H1 (cell line): ENCODE data around the gene KIAA1755.

Experiments used
- CHD2 ChIP-seq: IDR thresholded peaks from 2 replicates; pipeline ENCODE4 v1.6.1; 2012; ENCODE audit warnings: low read length, improper control_type of control experiment
- CREB1 ChIP-seq: IDR thresholded peaks from 2 replicates; pipeline ENCODE4 v1.6.1; 2012; ENCODE audit warnings: inconsistent platforms
- EZH2 ChIP-seq: fragments of 200-600 bp; sonication (generic); IDR thresholded peaks from 2 replicates; pipeline ENCODE4 v1.7.1; 2012; ENCODE audit warnings: low read depth, mild to moderate bottlenecking, moderate library complexity, low read length, inconsistent platforms; ENCODE audit not compliant: severe bottlenecking
- GABPA ChIP-seq: IDR thresholded peaks from 2 replicates; pipeline ENCODE4 v1.6.1; 2011; ENCODE audit warnings: mild to moderate bottlenecking, low read length, moderate library complexity, borderline replicate concordance; ENCODE audit not compliant: insufficient read depth
- JUND ChIP-seq: IDR thresholded peaks from 2 replicates; pipeline ENCODE4 v1.6.1; 2011; ENCODE audit warnings: mild to moderate bottlenecking, improper control_type of control experiment, low read length
- POLR2A ChIP-seq, 2 experiments: IDR thresholded peaks; 1 replicate in 1 of 2; 2 replicates in 1 of 2; pipeline ENCODE4 v1.6.1; 2011; ENCODE audit warnings: low read depth in 2 of 2, low read length in 2 of 2, mild to moderate bottlenecking in 2 of 2; ENCODE audit errors: control extremely low read depth in 1 of 2
- POLR2AphosphoS5 ChIP-seq: IDR thresholded peaks from 2 replicates; pipeline ENCODE4 v1.6.1; 2011; ENCODE audit warnings: low read depth, low read length
- TBP ChIP-seq: IDR thresholded peaks from 2 replicates; pipeline ENCODE4 v1.6.1; 2011; ENCODE audit warnings: low read depth, low read length, improper control_type of control experiment
- TF ChIP-seq, protein P1 (sequence below), 3 experiments: IDR thresholded peaks; 1 replicate in 2 of 3; 2 replicates in 1 of 3; pipeline versions ENCODE4 v1.5.1 to v1.6.1; 2011; ENCODE audit warnings: low read length in 3 of 3, mild to moderate bottlenecking in 3 of 3, inconsistent platforms in 2 of 3, low read depth in 1 of 3, moderate library complexity in 1 of 3; ENCODE audit not compliant: insufficient read depth in 1 of 3; ENCODE audit errors: control extremely low read depth in 1 of 3
- TF ChIP-seq, protein P2 (sequence below): IDR thresholded peaks from 2 replicates; pipeline ENCODE4 v1.6.1; 2011; ENCODE audit warnings: low read depth, mild to moderate bottlenecking, low read length; ENCODE audit not compliant: insufficient read depth

DNA sequence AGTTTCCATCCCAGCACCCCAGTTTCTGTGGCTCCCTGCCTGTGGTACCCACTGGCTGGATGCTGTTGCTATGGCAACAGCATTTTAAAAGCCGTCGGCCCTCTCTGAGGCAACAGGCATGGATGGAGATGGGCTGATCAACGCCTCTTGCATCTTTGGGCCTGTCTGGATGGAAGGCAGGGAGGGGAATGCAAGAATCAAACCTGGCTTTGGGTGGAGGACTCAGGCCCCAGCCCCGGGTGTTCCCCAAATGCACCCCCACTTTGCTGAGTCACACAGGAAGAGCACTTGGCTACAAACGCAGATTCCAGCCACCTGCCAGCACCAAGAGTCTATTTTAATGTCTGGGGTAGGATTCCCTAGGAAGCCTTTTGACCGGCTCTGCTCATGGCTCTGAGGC lies 49.8 kb downstream of the KIAA1755 start:
- TF ChIP-seq POLR2AphosphoS5: no peak
- no peak for TF ChIP-seq CREB1
- no peak for TF ChIP-seq EZH2
- no peak for TF ChIP-seq JUND
- TF ChIP-seq, protein P1, sequence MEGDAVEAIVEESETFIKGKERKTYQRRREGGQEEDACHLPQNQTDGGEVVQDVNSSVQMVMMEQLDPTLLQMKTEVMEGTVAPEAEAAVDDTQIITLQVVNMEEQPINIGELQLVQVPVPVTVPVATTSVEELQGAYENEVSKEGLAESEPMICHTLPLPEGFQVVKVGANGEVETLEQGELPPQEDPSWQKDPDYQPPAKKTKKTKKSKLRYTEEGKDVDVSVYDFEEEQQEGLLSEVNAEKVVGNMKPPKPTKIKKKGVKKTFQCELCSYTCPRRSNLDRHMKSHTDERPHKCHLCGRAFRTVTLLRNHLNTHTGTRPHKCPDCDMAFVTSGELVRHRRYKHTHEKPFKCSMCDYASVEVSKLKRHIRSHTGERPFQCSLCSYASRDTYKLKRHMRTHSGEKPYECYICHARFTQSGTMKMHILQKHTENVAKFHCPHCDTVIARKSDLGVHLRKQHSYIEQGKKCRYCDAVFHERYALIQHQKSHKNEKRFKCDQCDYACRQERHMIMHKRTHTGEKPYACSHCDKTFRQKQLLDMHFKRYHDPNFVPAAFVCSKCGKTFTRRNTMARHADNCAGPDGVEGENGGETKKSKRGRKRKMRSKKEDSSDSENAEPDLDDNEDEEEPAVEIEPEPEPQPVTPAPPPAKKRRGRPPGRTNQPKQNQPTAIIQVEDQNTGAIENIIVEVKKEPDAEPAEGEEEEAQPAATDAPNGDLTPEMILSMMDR (IDR thresholded peaks at IDR 0.05; ENCODE audit: control extremely low read depth in 1 of 3, insufficient read depth in 1 of 3, low read depth in 1 of 3, low read length in 3 of 3): no peak
- no peak for TF ChIP-seq POLR2A (IDR thresholded peaks at IDR 0.05; ENCODE audit: control extremely low read depth in 1 of 2, low read depth in 2 of 2, low read length in 2 of 2)
- TF ChIP-seq, protein P2, sequence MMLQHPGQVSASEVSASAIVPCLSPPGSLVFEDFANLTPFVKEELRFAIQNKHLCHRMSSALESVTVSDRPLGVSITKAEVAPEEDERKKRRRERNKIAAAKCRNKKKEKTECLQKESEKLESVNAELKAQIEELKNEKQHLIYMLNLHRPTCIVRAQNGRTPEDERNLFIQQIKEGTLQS: no peak
- TF ChIP-seq CHD2: no peak
- TF ChIP-seq TBP: no peak
- TF ChIP-seq GABPA: no peak
